ENCODE data around the gene USP2.

Gene USP2

GRCh38 chr11:119419834-119420492 is 38.5 kb upstream of the USP2 start:
- peaks cover 43% of the 10 kb centered on the region for H3K4me1 Mint-ChIP-seq
- H3K4me3 Mint-ChIP-seq = peak overlapping the region; percentile 41 to 67 (median 50)
- H3K27me3 Mint-ChIP-seq (ENCODE audit: low read depth) = peaks cover 49% of the 10 kb centered on the region
- H3K27ac Mint-ChIP-seq = peak overlapping the region in 2 of 3 experiments; percentile 73 to 84
- TF ChIP-seq CTCF (IDR thresholded peaks at IDR 0.05; ENCODE audit: unreplicated experiment in 3 of 3) = no peak
- no peaks in the 10 kb centered on the region for H3K9me3 Mint-ChIP-seq
- H3K36me3 Mint-ChIP-seq (ENCODE audit: low read depth) = peaks cover 21% of the 10 kb centered on the region

- Mint-ChIP-seq H3K27me3 (ENCODE audit: low read depth) (peaks cover 42% of the 10 kb centered on the region), H3K4me3 (peak overlapping the region in 2 of 3 experiments; percentile 21 to 52), H3K36me3 (ENCODE audit: low read depth) (peaks cover 21% of the 10 kb centered on the region), H3K4me1 (peaks cover 36% of the 10 kb centered on the region), H3K27ac (peak overlapping the region in 1 of 3 experiments; percentile 73), H3K9me3 (peaks cover 4% of the 10 kb centered on the region)
- TF ChIP-seq CTCF (IDR thresholded peaks at IDR 0.05; ENCODE audit: unreplicated experiment in 3 of 3) = no peak
Measured at GRCh38 chr11:119419246-119419645, 37.8 kb upstream of the USP2 start.

- H3K27me3 Mint-ChIP-seq (ENCODE audit: low read depth) = peaks cover 37% of the 10 kb centered on the region
- no peak overlapping the region for H3K27ac Mint-ChIP-seq
- no peak overlapping the region for H3K4me3 Mint-ChIP-seq
- peaks cover 4% of the 10 kb centered on the region for H3K9me3 Mint-ChIP-seq
- peaks cover 21% of the 10 kb centered on the region for H3K36me3 Mint-ChIP-seq (ENCODE audit: low read depth)
- peaks cover 34% of the 10 kb centered on the region for H3K4me1 Mint-ChIP-seq
- TF ChIP-seq CTCF (IDR thresholded peaks at IDR 0.05; ENCODE audit: unreplicated experiment in 3 of 3) = no peak
Measured at GRCh38 chr11:119418759-119419158, 37.3 kb upstream of the USP2 start.

- H3K27me3 Mint-ChIP-seq (ENCODE audit: low read depth) = peaks cover 32% of the 10 kb centered on the region
- TF ChIP-seq CTCF (IDR thresholded peaks at IDR 0.05; ENCODE audit: unreplicated experiment in 3 of 3) = no peak
- peaks cover 21% of the 10 kb centered on the region for H3K36me3 Mint-ChIP-seq (ENCODE audit: low read depth)
- peak overlapping the region in 2 of 3 experiments; percentile 18 to 26 for H3K4me3 Mint-ChIP-seq
- H3K27ac Mint-ChIP-seq = peak overlapping the region in 1 of 3 experiments; percentile 48
- H3K4me1 Mint-ChIP-seq = peaks cover 34% of the 10 kb centered on the region
- peaks cover 4% of the 10 kb centered on the region for H3K9me3 Mint-ChIP-seq
Measured at GRCh38 chr11:119417726-119418540, 36.4 kb upstream of the USP2 start.

DNA sequence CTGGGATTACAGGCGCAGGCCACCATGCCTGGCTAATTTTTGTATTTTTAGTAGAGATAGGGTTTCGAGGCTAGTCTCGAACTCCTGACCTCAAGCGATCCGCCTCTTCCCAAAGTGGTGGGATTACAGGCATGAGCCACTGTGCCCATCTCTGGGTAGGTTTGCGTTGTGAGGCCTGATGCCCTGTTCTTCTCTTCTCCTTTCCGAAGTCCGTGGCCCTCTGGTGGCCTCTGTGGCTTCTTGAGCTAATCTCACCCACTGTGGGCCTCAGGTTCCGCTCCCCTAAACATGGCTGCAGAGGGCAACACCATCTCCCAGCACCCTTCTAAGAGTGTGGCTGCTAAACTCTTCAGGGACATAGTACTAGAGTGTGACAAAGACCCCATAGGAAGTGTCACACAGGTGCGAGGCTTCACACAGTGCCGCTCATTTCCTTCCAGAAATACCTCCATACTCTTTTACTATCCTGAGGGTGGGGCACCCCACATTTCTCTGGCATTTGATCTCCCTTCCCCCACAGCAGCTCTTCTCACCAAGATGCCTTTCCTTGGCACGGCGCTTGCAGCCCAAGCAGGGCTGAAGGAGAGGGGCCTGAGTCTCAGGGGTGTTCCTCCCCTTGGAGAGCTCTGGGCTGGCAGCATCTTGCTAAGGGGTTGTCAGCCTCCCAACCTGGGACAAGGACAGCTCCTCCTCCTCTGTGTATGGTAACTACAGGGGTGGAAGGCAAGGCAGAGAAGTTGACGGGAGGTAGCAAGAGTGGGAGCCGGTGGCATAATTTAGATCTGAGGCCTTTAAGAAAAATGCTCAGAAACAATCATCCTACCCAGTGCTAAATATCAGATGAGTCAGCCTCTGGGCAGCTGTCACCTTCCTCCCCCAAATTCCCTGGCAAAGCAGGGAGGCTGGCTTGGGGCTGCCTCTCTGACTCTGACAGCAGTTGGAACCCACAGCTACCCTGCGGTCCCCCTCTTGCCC is 35.4 kb upstream of the USP2 start:
- Mint-ChIP-seq H3K4me3 (no peak overlapping the region), H3K9me3 (peaks cover 4% of the 10 kb centered on the region), H3K36me3 (ENCODE audit: low read depth) (peaks cover 21% of the 10 kb centered on the region), H3K27ac (peak overlapping the region in 2 of 3 experiments; percentile 48 to 62), H3K27me3 (ENCODE audit: low read depth) (peaks cover 24% of the 10 kb centered on the region), H3K4me1 (peaks cover 27% of the 10 kb centered on the region)
- no peak for TF ChIP-seq CTCF (IDR thresholded peaks at IDR 0.05; ENCODE audit: unreplicated experiment in 3 of 3)
